Sigmoid colon (tissue), 7 donors: ENCODE data around the gene BTBD7. TPM values are rescaled to one million over a fixed set of nuclear protein-coding genes. Genes with fewer than 3 reads are reported as not detected.

Source experiments
- DNase-seq: peaks from one replicate; pipeline ENCODE4 v3.0.0-alpha.2; 2019
- H3K27ac ChIP-seq, 4 donors: fragments of 200-600 bp; sonication (generic); one replicate each; pipeline ENCODE4 v1.5.1; 2016 to 2019; ENCODE audit warnings: mild to moderate bottlenecking in 1 of 4
- H3K27me3 ChIP-seq, 3 donors: fragments of 200-600 bp; sonication (generic); one replicate each; pipeline ENCODE4 v1.5.1; 2019; ENCODE audit warnings: mild to moderate bottlenecking in 1 of 3
- H3K36me3 ChIP-seq, 4 donors: fragments of 200-600 bp; sonication (generic); one replicate each; pipeline ENCODE4 v1.5.1; 2016 to 2019
- H3K4me1 ChIP-seq, 4 donors: fragments of 200-600 bp; sonication (generic); one replicate each; pipeline ENCODE4 v1.5.1; 2017 to 2019
- H3K4me3 ChIP-seq, 4 donors: fragments of 200-600 bp; sonication (generic); one replicate each; pipeline ENCODE4 v1.5.1; 2017 to 2019; ENCODE audit warnings: mild to moderate bottlenecking in 2 of 4, moderate library complexity in 1 of 4
- H3K9me3 ChIP-seq, 4 donors: fragments of 200-600 bp in 3 of 4; sonication (generic) in 3 of 4; one replicate each; pipeline versions ENCODE4 v1.5.1 to v1.6.1; 2013 to 2019
- CTCF ChIP-seq, 4 experiments: fragments of 450-650 bp in 3 of 4; fragments of 200-600 bp in 1 of 4; IDR thresholded peaks; one replicate each; pipeline ENCODE4 v1.5.1; 2016 to 2019; ENCODE audit warnings: antibody characterized with exemption in 4 of 4, mild to moderate bottlenecking in 3 of 4, moderate library complexity in 2 of 4
- EP300 ChIP-seq, 4 donors: sonication (generic); formaldehyde crosslinking; IDR thresholded peaks; one replicate each; pipeline ENCODE4 v1.6.1; 2017; ENCODE audit warnings: antibody characterized with exemption in 4 of 4
- POLR2A ChIP-seq, 2 donors: fragments of 450-650 bp; IDR thresholded peaks; one replicate each; pipeline ENCODE4 v1.6.1; 2016; ENCODE audit warnings: antibody characterized with exemption in 2 of 2, mild to moderate bottlenecking in 2 of 2, moderate library complexity in 2 of 2
- POLR2AphosphoS5 ChIP-seq, 4 donors: sonication (generic); formaldehyde crosslinking; IDR thresholded peaks; one replicate each; pipeline ENCODE4 v1.6.1; 2017; ENCODE audit warnings: antibody characterized with exemption in 4 of 4
- WGBS, 2 donors: extraction: QIAGEN DNeasy Blood & Tissue Kit; methylation state at CpG; one replicate each; pipeline ENCODE4 v1.1.7; 2013; 5-methylcytosine and 5-hydroxymethylcytosine counted together
- intact Hi-C: fragments of 100-400 bp; cut with DNase I; formaldehyde crosslinking; loops from one replicate; pipeline ENCODE4 v1.15.1; 2023
- polyA plus RNA-seq, 3 donors: library from polyadenylated mRNA; stranded (reverse); fragments of 200-250 nt; gene quantifications; one replicate each; pipeline ENCODE4 v1.2.3, GENCODE V29; 2013
- total RNA-seq, 4 donors: library from RNA; depleted of rRNA; stranded (reverse); fragments of >200 nt; gene quantifications; one replicate each; pipeline ENCODE4 v1.1.0, GENCODE V29; 2016
- donor health status: healthy with polysubstance abuse.
- donor health status: Bipolar disorder and iron deficiency.
- donor health status: healthy.

Gene BTBD7
- total and polyA plus RNA-seq, 7 donors = 7.8 to 50.7 (median 30.3) TPM

- Histone ChIP-seq H3K27ac (no peak overlapping the region), H3K27me3 (no peaks in the 10 kb centered on the region), H3K4me1 (peaks cover 0 to 14% (median 6%) of the 10 kb centered on the region in 4 donors), H3K4me3 (no peak overlapping the region), H3K36me3 (peaks cover 9 to 35% (median 18%) of the 10 kb centered on the region in 4 donors), H3K9me3 (no peaks in the 10 kb centered on the region)
- 88 to 95% methylated on average over 16 of the region's 16 CpGs for WGBS, 2 donors
- DNase-seq = peak; percentile 65
- intact Hi-C loops = no loop called here
- TF ChIP-seq CTCF (IDR thresholded peaks at IDR 0.05) (no peak), POLR2AphosphoS5 (IDR thresholded peaks at IDR 0.05) (no peak), EP300 (IDR thresholded peaks at IDR 0.05) (no peak), POLR2A (IDR thresholded peaks at IDR 0.05) (no peak)
Measured at GRCh38 chr14:93230539-93230938, 102.3 kb downstream of the BTBD7 start.

- DNase-seq = no peak
- 91 to 96% methylated on average over 8 of the region's 8 CpGs for WGBS, 2 donors
- TF ChIP-seq CTCF (IDR thresholded peaks at IDR 0.05) (no peak), POLR2A (IDR thresholded peaks at IDR 0.05) (no peak), POLR2AphosphoS5 (IDR thresholded peaks at IDR 0.05) (no peak), EP300 (IDR thresholded peaks at IDR 0.05) (no peak)
- Histone ChIP-seq H3K9me3 (no peaks in the 10 kb centered on the region), H3K27me3 (no peaks in the 10 kb centered on the region), H3K36me3 (peaks cover 9 to 55% (median 24%) of the 10 kb centered on the region in 4 donors), H3K4me3 (no peak overlapping the region), H3K27ac (no peak overlapping the region), H3K4me1 (peaks cover 0 to 14% (median 6%) of the 10 kb centered on the region in 4 donors)
- intact Hi-C loops = no loop called here
Measured at GRCh38 chr14:93228550-93228949, 104.3 kb downstream of the BTBD7 start.

- WGBS, 2 donors = 97% methylated on average over 27 of the region's 27 CpGs
- H3K36me3 ChIP-seq = peaks cover 17 to 99% (median 50%) of the 10 kb centered on the region in 4 donors
Measured at GRCh38 chr14:93223565-93223964, 109.3 kb downstream of the BTBD7 start.

GRCh38 chr14:93220509-93220908 is 112.3 kb downstream of the BTBD7 start:
- peaks cover 8 to 99% (median 46%) of the 10 kb centered on the region in 4 donors for H3K36me3 ChIP-seq

More at GRCh38 chr14:93223565-93223964, 109.3 kb downstream of the BTBD7 start:
- no peak for DNase-seq
- intact Hi-C loops = no loop called here
- no peak for TF ChIP-seq CTCF (IDR thresholded peaks at IDR 0.05)
- TF ChIP-seq POLR2A (IDR thresholded peaks at IDR 0.05) = no peak
- TF ChIP-seq POLR2AphosphoS5 (IDR thresholded peaks at IDR 0.05) = no peak
- no peak for TF ChIP-seq EP300 (IDR thresholded peaks at IDR 0.05)
- no peak overlapping the region for H3K4me3 ChIP-seq
- H3K27ac ChIP-seq = no peak overlapping the region
- no peaks in the 10 kb centered on the region for H3K27me3 ChIP-seq
- H3K9me3 ChIP-seq = no peaks in the 10 kb centered on the region
- H3K4me1 ChIP-seq = no peaks in the 10 kb centered on the region

More at GRCh38 chr14:93220509-93220908, 112.3 kb downstream of the BTBD7 start:
- H3K27ac ChIP-seq = no peak overlapping the region
- H3K9me3 ChIP-seq = no peaks in the 10 kb centered on the region
- H3K27me3 ChIP-seq = no peaks in the 10 kb centered on the region
- DNase-seq = no peak
- H3K4me1 ChIP-seq = no peaks in the 10 kb centered on the region
- H3K4me3 ChIP-seq = no peak overlapping the region
- no peak for TF ChIP-seq POLR2A (IDR thresholded peaks at IDR 0.05)
- no peak for TF ChIP-seq EP300 (IDR thresholded peaks at IDR 0.05)
- no peak for TF ChIP-seq POLR2AphosphoS5 (IDR thresholded peaks at IDR 0.05)
- TF ChIP-seq CTCF (IDR thresholded peaks at IDR 0.05) = no peak
- intact Hi-C loops = no loop called here
